GM21529 (cell line): ENCODE data around the gene FAM53A.
"Not testable (repeated sequence)": the region's sequence is repeated elsewhere in the genome, so short reads cannot be mapped to it uniquely, and the experiment has no call there.

Source experiments
- ATAC-seq: cut with Tn5 transposase; IDR thresholded peaks from one replicate; pipeline ENCODE4 v1.9.1; 2021; ENCODE audit not compliant: unreplicated experiment

Gene FAM53A

DNA sequence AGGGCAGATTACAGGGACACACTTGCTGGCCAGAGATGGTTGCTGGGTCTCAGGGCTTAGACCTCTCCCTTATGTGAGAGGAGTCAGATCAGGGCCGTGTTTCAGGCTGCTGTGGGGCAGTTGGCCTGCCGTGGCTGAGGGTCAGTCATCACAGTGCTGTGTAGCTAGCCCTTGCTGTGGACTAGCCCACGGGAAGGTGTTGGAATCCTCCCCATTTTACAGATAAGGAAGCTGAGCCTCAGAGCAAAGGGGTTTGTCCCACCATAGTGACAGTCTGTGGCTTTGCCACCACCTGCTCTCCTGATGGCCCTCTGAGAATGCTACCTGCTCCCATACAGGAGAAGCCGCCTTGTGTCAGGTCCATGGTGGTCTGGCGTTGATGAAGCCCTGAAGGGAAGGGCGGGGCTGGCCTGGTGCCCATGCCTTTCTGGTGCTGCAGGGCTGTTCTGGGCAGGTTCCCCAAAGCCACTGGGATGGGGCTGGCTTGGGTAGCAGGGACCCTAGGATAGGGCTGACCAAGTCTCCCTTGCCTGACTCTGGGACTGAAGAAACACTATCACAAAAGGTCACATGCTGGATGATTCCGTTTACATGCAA lies 2.4 kb upstream of the FAM53A start:
- ATAC-seq, result no peak

DNA sequence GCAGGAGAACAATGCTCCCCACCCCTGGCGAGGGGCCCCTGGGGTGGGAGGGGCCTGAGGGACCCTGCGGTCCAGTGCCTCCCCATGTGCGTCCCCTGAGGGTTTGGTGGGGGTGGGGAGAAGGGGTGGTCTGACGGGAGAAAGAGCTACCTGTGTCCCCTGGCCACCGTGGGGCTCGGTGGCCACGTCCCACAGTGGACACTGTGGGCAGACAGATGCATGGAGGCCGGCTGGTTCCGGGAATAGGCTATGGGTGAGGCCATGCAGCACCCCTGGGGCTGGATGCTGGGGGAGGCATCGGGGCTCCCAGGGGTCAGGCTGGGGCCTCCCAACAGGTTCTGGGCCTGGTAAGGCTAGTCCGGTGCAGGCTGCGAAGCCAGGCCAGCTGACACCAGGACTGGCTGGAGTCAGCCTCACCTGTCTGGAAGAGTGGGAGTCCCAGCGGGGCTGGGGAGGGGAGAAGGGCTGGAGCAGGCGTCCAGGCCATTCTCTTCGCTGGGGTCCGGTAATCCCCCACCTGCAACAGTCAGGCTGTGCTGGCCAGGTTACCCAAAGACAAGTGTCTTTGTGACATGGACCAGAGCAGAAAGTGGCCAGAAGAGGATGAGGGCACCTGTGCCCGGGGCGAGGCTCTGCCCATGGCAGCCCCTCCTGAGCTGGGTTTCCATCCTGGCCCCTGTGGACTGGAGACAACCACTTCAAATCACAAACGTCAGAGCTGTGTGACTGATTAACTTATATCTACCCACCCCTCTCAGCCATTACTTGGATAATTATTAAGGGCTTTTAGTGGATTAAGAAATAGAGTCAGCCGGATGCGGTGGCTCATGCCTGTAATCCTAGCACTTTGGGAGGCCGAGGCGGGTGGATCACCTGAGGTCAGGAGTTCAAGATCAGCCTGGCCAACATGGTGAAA lies 1.4 kb upstream of the FAM53A start:
- no peak for ATAC-seq

DNA sequence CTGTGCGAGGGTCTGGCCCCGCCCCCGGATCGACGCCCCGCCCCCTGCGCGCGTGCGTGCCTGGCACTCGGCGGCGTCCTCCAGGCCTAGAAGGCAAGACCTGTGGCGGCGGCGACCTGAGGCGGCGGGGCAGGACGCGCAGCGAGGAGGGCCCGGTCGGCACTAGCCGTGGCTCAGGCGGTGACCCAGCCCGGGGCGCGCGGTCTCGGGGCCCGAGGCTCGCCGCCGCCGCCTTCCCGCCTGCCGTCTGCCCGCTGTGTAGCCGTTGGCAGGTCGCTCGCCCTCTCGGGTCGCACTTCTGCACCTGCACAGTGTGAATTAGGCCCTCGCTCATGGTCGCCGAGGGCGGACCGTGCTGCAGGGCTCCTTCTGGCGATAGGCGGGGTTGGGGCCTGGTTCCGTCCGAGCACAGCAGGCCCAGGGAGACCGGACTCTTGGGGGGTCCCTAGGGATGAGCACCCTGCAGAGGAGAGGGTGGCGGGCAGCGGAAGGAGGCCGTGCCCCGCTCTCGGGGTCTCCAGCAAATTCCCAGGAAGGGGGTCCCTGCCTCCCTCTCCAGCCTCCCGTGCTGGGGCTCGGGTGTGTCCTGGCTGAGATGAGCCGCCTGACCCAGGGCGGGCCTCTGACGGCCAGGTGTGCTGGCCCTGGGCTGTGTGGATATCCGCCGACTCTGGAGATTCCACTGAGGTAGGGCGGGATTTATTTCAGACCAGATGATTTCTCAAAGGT lies 557 bp upstream of the FAM53A start:
- peak; percentile 1 for ATAC-seq

DNA sequence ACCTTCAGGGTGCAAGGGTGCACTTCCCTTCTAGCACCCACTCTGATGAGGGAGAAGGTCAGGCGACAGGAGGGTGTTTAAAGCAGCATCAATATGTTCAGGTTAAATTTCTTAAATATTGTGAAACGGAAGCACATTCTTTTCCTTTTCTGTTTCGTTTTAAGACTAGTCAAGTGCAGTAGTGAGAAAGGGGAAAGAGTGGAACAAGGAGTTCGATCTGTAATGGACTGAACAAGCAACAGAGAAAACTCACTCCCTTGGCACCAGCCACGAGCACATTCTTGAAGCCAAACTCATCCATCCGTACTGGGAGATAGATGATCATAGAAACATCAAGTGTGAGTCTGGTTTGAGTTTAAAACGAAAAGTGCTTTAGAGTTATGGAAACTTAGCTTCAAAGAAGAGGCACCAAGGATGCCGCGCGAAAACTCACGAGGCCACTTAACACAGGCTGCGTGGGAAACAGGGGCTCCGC lies 815 bp downstream of the FAM53A start:
- ATAC-seq, result no peak

DNA sequence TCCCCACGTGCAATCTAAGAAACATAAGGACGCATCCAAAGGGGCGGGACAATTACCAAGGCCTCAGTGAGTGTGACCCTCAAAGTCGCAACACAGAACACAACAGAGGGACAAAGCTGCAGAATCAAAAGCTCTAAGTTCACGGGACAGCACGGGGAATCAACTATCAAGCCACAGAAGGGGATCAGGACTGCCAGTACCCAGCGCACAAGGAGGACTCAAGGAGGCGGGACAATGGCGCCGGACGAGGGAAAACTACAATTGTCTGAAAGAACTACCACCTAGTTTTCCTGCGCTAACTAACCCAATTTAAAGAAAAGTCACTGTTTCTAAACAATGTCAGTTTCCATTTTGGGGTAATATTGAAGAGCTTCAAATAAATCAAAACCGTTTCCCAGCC lies 1.3 kb downstream of the FAM53A start:
- ATAC-seq, result no peak

DNA sequence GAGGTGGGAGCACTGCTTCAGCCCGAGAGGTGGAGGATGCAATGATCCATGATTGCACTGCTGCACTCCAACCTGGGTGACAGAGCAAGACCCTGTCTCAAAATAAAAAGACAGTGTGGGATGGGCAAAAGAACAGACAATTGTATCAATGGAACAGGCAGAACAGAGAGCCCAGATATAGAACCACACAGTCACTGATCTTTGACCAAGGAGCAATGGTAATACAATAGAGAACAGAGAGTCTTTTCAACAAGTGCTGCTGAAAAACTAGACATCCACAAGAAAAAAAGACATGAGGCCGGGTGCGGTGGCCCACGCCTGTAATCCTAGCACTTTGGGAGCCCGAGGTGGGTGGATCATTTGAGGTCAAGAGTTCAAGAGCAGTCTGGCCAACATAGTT lies 5.9 kb downstream of the FAM53A start:
- ATAC-seq, result no peak

DNA sequence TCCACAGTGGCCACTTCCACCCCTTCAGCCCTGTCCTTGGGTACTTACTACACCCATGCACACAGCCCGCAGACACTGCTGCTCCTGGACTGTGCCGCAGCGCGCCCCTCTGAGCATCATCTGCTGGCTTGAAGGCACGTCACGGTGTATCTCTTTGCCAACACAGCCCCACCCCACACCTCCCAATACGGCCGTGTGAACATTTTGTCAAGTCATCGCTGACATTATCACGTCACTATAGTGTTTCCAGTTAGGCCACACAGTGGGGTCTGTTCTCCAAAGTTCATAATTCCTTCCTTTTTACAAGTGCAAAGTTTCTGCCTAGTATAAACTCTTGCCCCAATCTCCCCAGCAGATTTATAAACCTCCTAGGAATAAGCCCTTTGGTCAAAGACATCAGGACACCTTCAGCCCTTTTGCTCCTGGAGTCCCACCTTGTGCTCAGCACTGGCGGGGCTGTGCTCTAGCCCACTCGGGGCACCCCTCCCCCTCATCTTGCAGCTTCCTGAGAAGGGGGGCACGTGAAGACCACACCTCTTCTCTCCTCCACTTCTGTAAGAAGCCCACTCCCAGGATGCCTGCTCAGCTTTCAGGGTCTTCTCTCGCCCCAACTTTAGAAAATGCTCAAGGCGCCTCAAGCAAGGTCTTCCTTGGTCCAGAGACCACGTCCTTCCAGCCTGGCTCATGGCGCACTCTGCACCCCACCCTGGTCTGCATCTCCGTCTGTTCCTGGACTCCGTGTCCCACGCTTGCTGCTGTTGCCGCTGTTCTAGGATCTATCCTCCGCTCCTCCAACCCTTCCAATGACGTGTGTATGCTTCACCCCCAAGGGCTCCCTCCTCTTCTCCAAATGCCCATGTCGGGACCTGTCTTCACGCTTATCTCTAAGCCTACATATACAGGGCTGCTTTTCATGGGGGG lies 7.2 kb downstream of the FAM53A start:
- ATAC-seq, result no peak

DNA sequence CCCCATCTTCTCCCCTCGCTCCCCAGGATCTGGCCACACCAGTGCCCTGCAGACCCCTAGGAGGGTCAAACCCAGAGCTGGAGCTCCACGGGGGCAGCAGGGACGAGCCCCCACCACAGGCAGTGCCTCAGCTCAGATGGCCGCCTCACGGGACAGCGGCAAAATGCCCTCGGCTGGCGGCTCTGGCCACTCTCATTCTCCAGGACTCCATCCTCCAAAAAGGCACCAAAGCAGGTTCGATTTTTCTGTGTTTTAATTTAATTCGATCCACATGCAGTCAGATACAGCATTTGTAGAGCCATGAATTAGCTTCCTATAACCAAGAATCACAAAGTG lies 8.3 kb downstream of the FAM53A start:
- ATAC-seq, result no peak

DNA sequence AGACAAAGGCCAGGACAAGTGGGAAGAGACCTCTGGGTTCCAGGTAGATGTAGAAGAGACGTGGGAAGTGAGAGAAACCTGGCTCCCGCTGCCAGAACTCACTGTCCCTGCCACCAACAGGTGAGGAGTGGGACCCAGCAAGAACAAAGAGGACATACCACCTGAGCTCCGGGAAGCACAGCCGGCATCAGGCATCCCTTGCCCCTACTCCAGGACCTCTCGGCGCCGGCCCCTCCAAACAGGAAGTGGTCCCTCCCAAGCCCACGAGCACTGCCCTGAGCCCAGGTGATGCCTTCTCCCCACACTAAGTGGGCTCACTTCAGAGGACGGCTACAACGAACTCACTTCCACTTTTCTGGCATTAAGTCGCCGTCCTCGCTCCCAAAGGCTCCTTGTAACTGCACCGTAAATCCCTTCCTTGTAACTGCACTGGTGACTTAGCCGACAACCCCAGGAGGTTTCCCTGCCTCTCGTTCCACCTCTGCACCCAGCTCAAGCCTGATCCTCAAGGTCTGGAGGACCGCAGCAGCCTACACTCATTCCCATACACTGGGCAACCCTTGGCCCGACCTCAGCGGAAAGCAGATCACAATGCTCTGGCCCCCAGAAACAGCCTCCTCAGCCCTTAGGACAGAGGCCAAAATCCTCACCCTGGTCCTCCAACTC lies 8.8 kb downstream of the FAM53A start:
- no peak for ATAC-seq

DNA sequence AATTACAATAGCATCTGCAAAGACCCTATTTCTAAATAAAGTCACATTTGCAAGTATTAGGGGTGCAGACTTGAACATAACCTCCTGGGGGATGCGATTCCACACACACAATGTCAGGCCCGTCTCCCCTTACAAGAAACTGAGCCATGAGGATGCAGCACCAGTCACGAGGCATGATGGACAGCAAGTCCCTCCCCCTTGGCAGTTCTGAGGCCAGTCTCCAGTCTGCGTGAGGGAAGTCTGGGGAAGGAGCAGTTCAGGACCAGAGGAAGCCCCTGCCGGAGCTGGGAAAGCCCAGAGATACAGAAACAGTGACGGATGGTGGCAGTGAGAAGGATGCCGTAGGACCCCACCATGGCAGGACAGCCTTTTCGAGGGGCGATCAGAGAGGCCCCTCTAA lies 9.4 kb downstream of the FAM53A start:
- no peak for ATAC-seq

DNA sequence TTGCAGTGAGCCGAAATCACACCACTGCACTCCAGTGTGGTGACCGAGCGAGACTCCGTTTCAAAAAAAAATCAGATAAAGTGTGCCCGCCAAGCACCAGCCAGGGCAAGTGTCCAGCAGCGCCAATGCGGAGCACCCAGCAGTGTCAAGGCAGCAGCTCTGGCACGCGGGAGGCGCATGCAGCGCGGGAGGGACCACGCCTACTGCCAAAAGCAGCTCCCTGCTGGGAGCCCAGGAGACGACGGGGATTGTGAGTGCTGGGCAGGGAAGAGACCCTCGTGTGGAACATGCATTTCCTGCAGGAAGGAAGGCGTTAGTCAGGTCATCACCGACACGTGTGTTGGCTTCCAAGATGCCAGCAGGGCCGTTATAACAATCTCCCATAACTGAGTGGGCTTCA lies 10.4 kb downstream of the FAM53A start:
- ATAC-seq, result no peak

DNA sequence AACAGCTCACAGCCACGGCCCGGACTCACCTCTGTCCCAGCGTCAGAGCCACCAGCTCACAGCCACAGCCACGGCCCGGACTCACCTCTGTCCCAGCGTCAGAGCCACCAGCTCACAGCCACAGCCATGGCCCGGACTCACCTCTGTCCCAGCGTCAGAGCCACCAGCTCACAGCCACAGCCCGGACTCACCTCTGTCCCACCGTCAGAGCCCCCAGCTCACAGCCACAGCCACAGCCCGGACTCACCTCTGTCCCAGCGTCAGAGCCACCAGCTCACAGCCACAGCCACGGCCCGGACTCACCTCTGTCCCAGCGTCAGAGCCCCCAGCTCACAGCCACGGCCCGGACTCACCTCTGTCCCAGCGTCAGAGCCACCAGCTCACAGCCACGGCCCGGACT lies 13.1 kb downstream of the FAM53A start:
- not testable (repeated sequence) for ATAC-seq

DNA sequence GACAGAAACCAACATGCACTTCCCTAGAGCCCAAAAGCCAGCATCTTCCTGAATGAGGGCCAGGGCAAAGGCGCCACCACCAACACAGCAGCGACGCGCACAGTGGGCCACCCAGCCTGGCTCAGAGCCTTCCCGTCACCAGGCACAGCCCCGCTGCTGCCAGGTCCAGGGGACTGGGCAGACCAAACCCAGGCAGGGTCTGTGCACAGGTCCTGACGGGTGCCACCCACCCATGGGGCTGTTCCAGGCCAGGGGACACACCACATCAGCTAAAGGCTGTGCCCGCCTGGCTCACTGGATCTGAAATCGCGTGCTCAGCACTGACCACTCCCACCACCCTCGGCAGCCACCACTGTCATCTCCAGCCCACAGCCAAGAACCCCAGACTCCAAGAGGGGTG lies 13.8 kb downstream of the FAM53A start:
- no peak for ATAC-seq

DNA sequence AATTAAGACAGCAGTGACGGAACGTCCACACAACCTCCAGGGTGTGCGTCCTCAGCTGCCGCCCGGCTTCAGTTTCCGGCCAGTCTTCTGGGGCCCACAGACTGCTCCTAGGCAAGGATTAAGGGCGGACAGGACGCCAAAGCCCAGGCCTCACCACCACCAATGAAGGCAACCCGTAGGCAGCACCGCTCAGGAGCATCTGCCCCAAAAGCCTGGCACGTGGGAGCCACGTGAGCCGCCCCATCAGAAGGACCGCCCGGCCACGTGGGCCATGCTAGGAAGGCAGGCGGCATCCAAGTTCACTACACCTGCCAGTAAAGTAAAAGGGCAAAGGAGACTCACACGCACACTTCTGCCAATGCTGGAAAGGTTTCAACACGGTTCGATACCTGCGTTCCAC lies 14.3 kb downstream of the FAM53A start:
- no peak for ATAC-seq

DNA sequence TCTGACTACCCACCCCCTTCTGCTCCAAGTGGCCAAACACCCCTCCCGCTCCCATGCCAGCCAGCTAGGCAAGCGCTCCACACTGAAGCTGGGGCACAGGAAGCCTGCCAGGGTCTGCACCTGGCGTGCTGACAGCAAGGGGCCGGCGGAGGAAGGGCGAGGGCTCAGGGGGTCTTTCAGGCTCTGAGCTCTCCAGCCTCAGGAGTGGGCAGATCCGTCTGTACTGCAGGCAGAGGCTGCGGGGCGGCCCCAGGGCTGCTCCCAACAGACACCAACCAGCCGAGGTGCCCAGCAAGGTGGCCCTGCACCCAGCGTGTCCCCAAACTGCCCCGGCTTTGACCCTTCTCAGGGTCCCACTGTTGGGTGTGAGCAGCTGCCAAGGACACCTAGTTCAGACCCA lies 14.8 kb downstream of the FAM53A start:
- ATAC-seq, result no peak

DNA sequence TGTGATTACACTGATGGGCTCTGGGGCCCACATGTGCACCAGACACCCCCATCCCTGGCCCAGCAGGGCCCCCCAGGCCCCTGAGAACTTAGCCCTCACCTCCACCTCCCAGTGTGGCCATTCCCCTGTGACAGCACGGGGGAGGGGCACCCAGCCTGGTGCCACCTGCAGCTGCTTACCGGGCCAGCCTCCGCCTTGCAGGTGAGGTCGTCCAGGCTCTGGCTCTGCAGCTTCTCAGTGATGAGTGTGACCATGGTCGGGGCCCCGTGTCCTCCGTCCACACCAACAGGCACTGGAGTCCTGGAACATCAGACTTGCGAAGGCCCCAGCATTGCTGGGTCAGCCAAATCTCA lies 15.6 kb downstream of the FAM53A start:
- ATAC-seq, result no peak

DNA sequence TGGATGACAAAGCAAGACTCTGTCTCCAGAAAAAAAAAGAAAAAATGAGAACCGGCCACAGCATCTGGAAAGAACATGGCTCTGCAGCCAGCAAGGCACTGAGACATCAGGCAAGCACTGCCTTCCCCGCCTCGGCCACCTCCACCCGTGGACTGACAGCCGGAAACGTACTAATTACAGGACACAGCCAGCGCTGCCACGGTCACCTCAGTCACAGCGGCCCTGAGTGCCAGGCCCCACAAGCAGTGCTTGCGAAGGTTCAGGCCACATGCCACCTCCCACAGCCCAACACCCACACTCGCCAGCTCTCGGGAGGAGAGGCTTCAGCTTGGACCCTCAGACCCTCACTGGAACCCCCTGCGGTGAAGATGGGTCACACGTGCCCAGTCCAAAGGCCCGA lies 16.8 kb downstream of the FAM53A start:
- ATAC-seq, result no peak

DNA sequence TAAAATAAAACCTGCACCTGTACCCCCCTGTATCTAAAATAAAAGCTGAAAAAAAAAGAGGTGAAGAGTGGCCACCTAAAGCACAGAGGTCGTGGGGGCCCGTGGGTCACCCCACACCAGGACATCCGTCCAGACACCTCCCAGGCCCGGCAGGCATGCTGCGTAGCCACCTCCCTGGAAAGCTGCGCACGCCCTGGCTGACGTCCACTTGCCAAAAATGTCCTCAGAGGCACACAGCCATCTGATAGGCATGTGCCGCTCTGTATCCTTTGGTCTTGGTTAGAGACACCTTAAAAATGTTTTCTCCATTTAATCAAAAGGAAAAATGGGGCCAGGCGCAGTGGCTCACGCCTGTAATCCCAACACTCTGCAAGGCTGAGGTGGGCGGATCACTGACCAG lies 17.7 kb downstream of the FAM53A start:
- no peak for ATAC-seq

DNA sequence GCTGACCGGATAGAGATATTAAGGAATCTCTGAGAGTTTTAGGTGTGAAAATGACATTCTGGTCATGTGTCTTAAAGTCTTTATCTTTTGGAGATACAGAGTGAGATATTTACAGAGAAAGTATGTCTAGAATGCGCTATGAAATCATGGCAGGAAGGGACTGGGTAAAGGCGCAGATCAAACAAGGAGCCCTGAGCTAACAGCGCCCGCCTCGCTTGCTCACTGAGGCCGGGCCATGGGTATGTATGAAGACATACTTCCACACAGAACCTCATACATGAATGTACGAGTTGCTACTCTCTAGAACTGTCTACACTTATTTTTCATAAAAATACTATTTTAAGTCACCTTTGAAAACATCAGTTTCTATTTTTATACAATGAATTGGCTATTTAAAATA lies 20.0 kb downstream of the FAM53A start:
- ATAC-seq, result no peak

DNA sequence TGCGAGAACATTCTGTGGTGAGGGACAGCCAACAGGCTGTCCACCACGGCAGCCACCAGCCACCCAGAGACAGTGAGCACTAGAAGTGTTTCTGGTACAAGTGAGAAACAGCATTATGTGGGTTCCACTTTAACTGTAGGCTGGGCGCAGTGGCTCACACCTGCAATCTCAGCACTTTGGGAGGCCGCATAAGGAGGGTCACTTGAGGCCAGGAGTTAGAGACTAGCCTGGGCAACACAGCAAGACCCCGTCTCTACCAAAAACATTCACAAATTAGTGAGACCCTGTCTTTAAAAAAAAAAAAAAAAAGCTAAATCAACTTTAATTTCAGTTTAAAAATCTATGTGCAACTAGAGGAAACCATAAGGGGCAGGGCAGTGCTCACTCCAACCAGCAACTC lies 20.6 kb downstream of the FAM53A start:
- no peak for ATAC-seq

DNA sequence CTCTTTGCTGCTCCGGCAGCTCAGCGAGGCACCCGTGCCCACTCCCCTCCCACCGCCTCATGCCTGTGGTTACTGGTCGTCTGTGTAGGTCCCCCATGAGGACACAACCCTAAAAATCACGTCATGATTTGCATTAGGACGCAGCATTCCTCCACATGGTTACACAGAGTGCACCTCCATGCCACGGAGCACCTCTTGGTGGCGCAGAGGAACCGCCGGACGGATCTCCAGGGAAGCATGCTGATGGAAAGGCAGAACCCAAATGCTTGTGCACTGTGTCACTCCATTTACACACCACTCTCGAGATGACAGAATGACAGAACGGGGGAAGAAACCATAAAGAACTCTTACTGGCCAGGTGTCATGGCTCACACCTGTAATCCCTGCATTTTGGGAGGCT lies 22.4 kb downstream of the FAM53A start:
- ATAC-seq, result no peak
